Spleen (tissue), 11 donors: ENCODE data around the gene CASQ2. TPM values are rescaled to one million over a fixed set of nuclear protein-coding genes. Genes with fewer than 3 reads are reported as not detected.

Experiments
- DNase-seq: peaks from one replicate; pipeline ENCODE4 v3.0.0-alpha.2; 2020
- H3K27ac ChIP-seq, 8 donors: fragments of 200-600 bp; sonication (generic) in 7 of 8; 1 replicate in 4 of 8; 2 replicates in 4 of 8; pipeline versions ENCODE4 v1.5.0 to v1.8.0; 2016 to 2021; ENCODE audit warnings: inconsistent platforms in 4 of 8, mild to moderate bottlenecking in 4 of 8, moderate library complexity in 1 of 8
- H3K27me3 ChIP-seq, 7 donors: fragments of 200-600 bp; sonication (generic) in 6 of 7; replicated peaks in 1 of 7; 1 replicate in 4 of 7; 2 replicates in 3 of 7; pipeline versions ENCODE4 v1.5.0 to v1.8.0; 2016 to 2021; ENCODE audit warnings: inconsistent platforms in 3 of 7, mild to moderate bottlenecking in 1 of 7
- H3K36me3 ChIP-seq, 6 donors: fragments of 200-600 bp; sonication (generic) in 5 of 6; 1 replicate in 4 of 6; 2 replicates in 2 of 6; pipeline versions ENCODE4 v1.5.0 to v1.8.0; 2016 to 2021; ENCODE audit warnings: inconsistent platforms in 2 of 6
- H3K4me1 ChIP-seq, 6 donors: fragments of 200-600 bp; sonication (generic) in 5 of 6; 1 replicate in 3 of 6; 2 replicates in 3 of 6; pipeline versions ENCODE4 v1.5.0 to v1.8.0; 2016 to 2021; ENCODE audit warnings: inconsistent platforms in 3 of 6
- H3K4me3 ChIP-seq, 8 donors: fragments of 200-600 bp; sonication (generic) in 7 of 8; 1 replicate in 4 of 8; 2 replicates in 4 of 8; pipeline versions ENCODE4 v1.5.0 to v1.8.0; 2016 to 2021; ENCODE audit warnings: inconsistent platforms in 4 of 8, mild to moderate bottlenecking in 4 of 8, moderate library complexity in 2 of 8
- H3K9me3 ChIP-seq, 8 donors: fragments of 200-600 bp; sonication (generic) in 7 of 8; 1 replicate in 4 of 8; 2 replicates in 4 of 8; pipeline versions ENCODE4 v1.5.0 to v1.8.0; 2016 to 2021; ENCODE audit warnings: inconsistent platforms in 4 of 8
- CTCF ChIP-seq, 11 experiments: fragments of 200-600 bp in 7 of 11; fragments of 450-650 bp in 4 of 11; sonication (generic) in 4 of 11; IDR thresholded peaks in 8 of 11; conservative IDR thresholded peaks in 3 of 11; 1 replicate in 7 of 11; 2 replicates in 4 of 11; pipeline versions ENCODE4 v1.4.0 to v1.8.0; 2016 to 2021; ENCODE audit warnings: antibody characterized with exemption in 11 of 11, inconsistent platforms in 4 of 11, mild to moderate bottlenecking in 1 of 11
- POLR2A ChIP-seq, 3 donors: fragments of 450-650 bp; IDR thresholded peaks; one replicate each; pipeline ENCODE4 v1.5.1; 2017; ENCODE audit warnings: antibody characterized with exemption in 3 of 3, mild to moderate bottlenecking in 1 of 3
- POLR2AphosphoS5 ChIP-seq, 3 donors: sonication (generic); formaldehyde crosslinking; IDR thresholded peaks; one replicate each; pipeline ENCODE4 v1.5.1; 2017; ENCODE audit warnings: antibody characterized with exemption in 3 of 3
- WGBS, 5 donors: extraction: QIAGEN DNeasy Blood & Tissue Kit in 3 of 5; methylation state at CpG; one replicate each; pipeline versions ENCODE4 v1.1.5 to v1.1.7; 2013 to 2018; 5-methylcytosine and 5-hydroxymethylcytosine counted together
- intact Hi-C: fragments of 100-400 bp; cut with DNase I; formaldehyde crosslinking; loops from one replicate; pipeline ENCODE4 v1.15.0; 2023; ENCODE audit warnings: low total_unique reads
- polyA plus RNA-seq, 3 donors: library from polyadenylated mRNA; stranded (reverse); fragments of 200-250 nt; gene quantifications; one replicate each; pipeline ENCODE4 v1.2.1, GENCODE V29; 2013
- total RNA-seq, 7 donors: library from RNA; depleted of rRNA in 3 of 7; stranded (reverse); fragments of >200 nt in 3 of 7; fragmentation: NEBNext Ultra II Directional in 4 of 7; extraction: Animal tissue kit (Norgen Biotek cat#: 25700) in 4 of 7; gene quantifications; one replicate each; pipeline versions ENCODE4 v1.1.0 to v1.2.1, GENCODE V29; 2016 to 2021
- donor health status: healthy with polysubstance abuse.
- donor health status: DM: no; HTN: no; CAD: no; lungs with moderate emphysema.
- donor health status: DM: no; HTN: no; CAD: no.
- donor health status: Bipolar disorder and iron deficiency.
- donor health status: healthy.
- donor health status: DM: no; HTN: no; CAD: no.
- donor health status: DM: yes; HTN: yes; CAD: no.

The CASQ2 gene
- total and polyA plus RNA-seq, 10 donors: 0.24 to 0.93 (median 0.51) TPM

- Histone ChIP-seq H3K27ac (no peak overlapping the region), H3K27me3 (peaks cover 0 to 30% (median 0%) of the 10 kb centered on the region in 7 donors), H3K4me1 (no peaks in the 10 kb centered on the region), H3K36me3 (no peaks in the 10 kb centered on the region), H3K9me3 (no peaks in the 10 kb centered on the region), H3K4me3 (no peak overlapping the region)
- TF ChIP-seq CTCF (IDR thresholded peaks at IDR 0.05 in 8 of 11, conservative IDR thresholded peaks at IDR 0.05 in 3 of 11) (no peak), POLR2AphosphoS5 (IDR thresholded peaks at IDR 0.05) (no peak), POLR2A (IDR thresholded peaks at IDR 0.05) (no peak)
- WGBS, 5 donors: 79 to 89% (median 87%) methylated on average over 5 of the region's 5 CpGs
- intact Hi-C loops: no loop called here
- no peak for DNase-seq
Measured at GRCh38 chr1:115713906-115714305, 54.6 kb downstream of the CASQ2 start.

DNA sequence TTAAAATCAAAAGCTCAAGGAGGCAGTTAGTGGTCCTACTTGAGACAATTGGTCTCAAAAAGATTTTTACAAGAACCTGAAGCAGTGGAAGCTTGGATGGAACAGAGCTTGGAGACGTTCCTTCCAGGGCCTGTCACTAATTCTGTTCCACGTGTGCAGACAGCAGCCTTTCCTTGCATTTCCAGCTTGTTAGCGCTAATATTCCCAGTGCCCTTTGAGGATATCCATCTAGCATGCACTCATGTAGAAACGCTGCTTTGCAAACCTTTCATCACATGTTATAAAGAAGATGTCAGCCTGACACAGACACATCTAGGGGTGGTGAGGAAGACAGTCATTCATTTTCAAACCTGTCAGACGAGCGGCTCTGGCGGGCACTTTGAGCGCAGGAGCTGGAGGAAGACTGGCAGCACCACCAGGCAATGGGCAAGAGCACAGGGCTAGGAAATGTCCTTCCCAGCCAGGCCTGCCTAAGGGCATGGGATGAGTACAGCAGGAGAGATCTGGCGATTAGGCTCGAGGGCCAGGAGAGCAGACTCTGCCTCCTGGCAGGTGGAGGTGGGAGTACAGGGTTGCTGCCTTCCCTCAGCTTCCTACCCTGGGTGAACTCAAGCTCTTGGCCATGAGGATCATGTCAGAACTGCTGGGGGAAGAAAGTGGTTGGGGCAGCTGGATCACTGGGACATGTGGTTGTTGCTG is 55.5 kb downstream of the CASQ2 start:
- intact Hi-C loops: no loop called here
- Histone ChIP-seq H3K4me3 (no peak overlapping the region), H3K27me3 (peaks cover 0 to 36% (median 0%) of the 10 kb centered on the region in 7 donors), H3K27ac (no peak overlapping the region), H3K9me3 (no peaks in the 10 kb centered on the region), H3K4me1 (no peaks in the 10 kb centered on the region), H3K36me3 (no peaks in the 10 kb centered on the region)
- no peak for DNase-seq
- TF ChIP-seq CTCF (IDR thresholded peaks at IDR 0.05 in 8 of 11, conservative IDR thresholded peaks at IDR 0.05 in 3 of 11) (no peak), POLR2A (IDR thresholded peaks at IDR 0.05) (no peak), POLR2AphosphoS5 (IDR thresholded peaks at IDR 0.05) (no peak)
- WGBS, 5 donors: 83 to 90% (median 84%) methylated on average over 10 of the region's 10 CpGs

DNA sequence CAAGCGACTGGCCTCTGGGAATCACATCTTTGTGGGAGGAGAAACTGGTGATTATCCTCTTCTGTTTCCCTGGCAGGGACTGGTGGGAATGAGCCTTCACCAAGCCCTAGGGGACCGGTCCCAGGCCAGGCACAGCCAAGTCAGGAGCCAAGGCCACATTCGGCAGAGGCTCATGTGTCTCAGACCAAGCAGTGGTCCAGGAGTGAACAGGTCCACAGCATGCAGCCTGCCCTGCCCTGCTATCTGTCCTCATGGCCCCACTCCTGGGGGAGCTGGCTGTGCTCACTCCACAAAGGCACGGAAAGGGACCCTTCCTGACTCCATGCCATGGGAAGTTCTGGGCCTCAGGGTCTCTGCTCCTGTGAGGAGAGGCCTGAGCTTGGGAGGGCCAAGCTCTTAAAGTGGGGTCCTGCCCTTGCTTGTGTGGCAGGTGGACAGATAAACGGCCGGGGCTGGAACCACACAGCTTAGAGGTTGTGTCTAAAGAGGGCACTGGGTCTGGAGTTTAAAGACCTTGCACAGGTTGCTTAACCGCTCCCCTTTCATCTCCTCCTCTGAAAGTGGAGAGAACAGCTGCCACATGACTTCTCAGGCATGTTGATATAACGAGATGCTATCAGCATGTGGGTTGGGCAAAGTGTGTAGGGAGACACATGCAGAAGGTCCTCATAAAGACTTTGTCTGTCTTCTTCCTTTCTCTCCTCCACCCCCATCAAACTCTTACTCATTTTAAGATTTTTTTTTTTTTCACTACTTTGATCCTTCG is 57.5 kb downstream of the CASQ2 start:
- intact Hi-C loops: no loop called here
- WGBS, 5 donors: 58 to 69% (median 61%) methylated on average over 9 of the region's 9 CpGs
- Histone ChIP-seq H3K27ac (no peak overlapping the region), H3K4me1 (no peaks in the 10 kb centered on the region), H3K36me3 (no peaks in the 10 kb centered on the region), H3K4me3 (no peak overlapping the region), H3K9me3 (no peaks in the 10 kb centered on the region), H3K27me3 (peaks cover 0 to 41% (median 0%) of the 10 kb centered on the region in 7 donors)
- TF ChIP-seq CTCF (IDR thresholded peaks at IDR 0.05 in 8 of 11, conservative IDR thresholded peaks at IDR 0.05 in 3 of 11) (no peak), POLR2A (IDR thresholded peaks at IDR 0.05) (no peak), POLR2AphosphoS5 (IDR thresholded peaks at IDR 0.05) (no peak)
- DNase-seq: no peak
